Activated T-helper 2 cell treated with anti-CD3 and anti-CD28 coated beads, Interferon-gamma antibody, Interleukin-2, Interleukin-4, amounts not matched to agents 10 μg/mL and 5 μg/mL and 100 μg/mL, durations not matched to agents 14 hours and 24 hours and 36 hours (primary cell): ENCODE data around the gene EP400. TPM values are rescaled to one million over a fixed set of nuclear protein-coding genes. Genes with fewer than 3 reads are reported as not detected.

ENCODE experiments used
- DNase-seq: peaks from one replicate; pipeline ENCODE4 v3.0.0; 2021; ENCODE audit warnings: low spot score
- H3K27ac Mint-ChIP-seq: one replicate; pipeline ENCODE4 v1.8.0; 2021; ENCODE audit warnings: mixed read lengths
- H3K27me3 Mint-ChIP-seq: one replicate; pipeline ENCODE4 v1.8.0; 2021; ENCODE audit warnings: low read depth, mixed read lengths
- H3K36me3 Mint-ChIP-seq: one replicate; pipeline ENCODE4 v1.8.0; 2021; ENCODE audit warnings: low read depth, mixed read lengths
- H3K4me1 Mint-ChIP-seq: one replicate; pipeline ENCODE4 v1.8.0; 2021; ENCODE audit warnings: low read depth, mixed read lengths
- H3K4me3 Mint-ChIP-seq: one replicate; pipeline ENCODE4 v1.8.0; 2021; ENCODE audit warnings: low read depth, mild to moderate bottlenecking, moderate library complexity, mixed read lengths
- H3K9me3 Mint-ChIP-seq: one replicate; pipeline ENCODE4 v1.8.0; 2021; ENCODE audit warnings: mixed read lengths
- intact Hi-C: fragments of 100-400 bp; cut with micrococcal nuclease; formaldehyde crosslinking; loops from one replicate; pipeline ENCODE4 v1.15.1; 2023
- total RNA-seq: library from RNA; stranded (reverse); gene quantifications from 2 replicates; pipeline ENCODE4 v1.2.3, GENCODE V29; 2022

The EP400 gene
- total RNA-seq: 57.7 and 58.0 TPM in 2 replicates

- Mint-ChIP-seq H3K36me3 (peaks cover 11% of the 10 kb centered on the region), H3K27ac (peak within 1 kb of the TSS; percentile 85), H3K27me3 (no peaks in the 10 kb centered on the region), H3K4me3 (peak within 1 kb of the TSS; percentile 89), H3K9me3 (no peaks in the 10 kb centered on the region), H3K4me1 (peaks cover 23% of the 10 kb centered on the region)
- intact Hi-C loops: loop anchor here (1.0 to 5.0 kb wide), 3 partner anchors 20 to 342 kb away; partner anchors contain the start of genes PUS1 and ULK1
- DNase-seq: peak; percentile 89
Measured at GRCh38 chr12:131949431-131950181, at the start of gene EP400. EP400 (plus strand) TSS chr12:131949942; CDS start chr12:131960620, 10,678 bp downstream.

GRCh38 chr12:131900397-131900796 is 49.3 kb upstream of the EP400 start:
- peaks cover 4% of the 10 kb centered on the region for H3K4me1 Mint-ChIP-seq
- H3K27me3 Mint-ChIP-seq: no peaks in the 10 kb centered on the region
- intact Hi-C loops: no loop called here
- H3K9me3 Mint-ChIP-seq: no peaks in the 10 kb centered on the region
- H3K36me3 Mint-ChIP-seq: no peaks in the 10 kb centered on the region
- H3K27ac Mint-ChIP-seq: no peak overlapping the region
- DNase-seq: no peak
- H3K4me3 Mint-ChIP-seq: no peak overlapping the region

- H3K9me3 Mint-ChIP-seq: no peaks in the 10 kb centered on the region
- DNase-seq: no peak
- no peak overlapping the region for H3K4me3 Mint-ChIP-seq
- H3K27me3 Mint-ChIP-seq: no peaks in the 10 kb centered on the region
- intact Hi-C loops: no loop called here
- no peaks in the 10 kb centered on the region for H3K4me1 Mint-ChIP-seq
- H3K27ac Mint-ChIP-seq: no peak overlapping the region
- no peaks in the 10 kb centered on the region for H3K36me3 Mint-ChIP-seq
Measured at GRCh38 chr12:131901431-131902331, 48.1 kb upstream of the EP400 start.

- intact Hi-C loops: no loop called here
- no peaks in the 10 kb centered on the region for H3K36me3 Mint-ChIP-seq
- H3K9me3 Mint-ChIP-seq: no peaks in the 10 kb centered on the region
- no peaks in the 10 kb centered on the region for H3K27me3 Mint-ChIP-seq
- H3K4me3 Mint-ChIP-seq: no peak overlapping the region
- H3K4me1 Mint-ChIP-seq: no peaks in the 10 kb centered on the region
- no peak for DNase-seq
- no peak overlapping the region for H3K27ac Mint-ChIP-seq
Measured at GRCh38 chr12:131902332-131903241, 47.2 kb upstream of the EP400 start.

GRCh38 chr12:131903270-131904255 is 46.2 kb upstream of the EP400 start:
- Mint-ChIP-seq H3K36me3 (no peaks in the 10 kb centered on the region), H3K9me3 (no peaks in the 10 kb centered on the region), H3K27ac (no peak overlapping the region), H3K4me3 (no peak overlapping the region), H3K27me3 (no peaks in the 10 kb centered on the region), H3K4me1 (no peaks in the 10 kb centered on the region)
- intact Hi-C loops: no loop called here
- DNase-seq: no peak

- intact Hi-C loops: no loop called here
- no peak overlapping the region for H3K27ac Mint-ChIP-seq
Measured at GRCh38 chr12:131904346-131904745, 45.4 kb upstream of the EP400 start.

GRCh38 chr12:131905081-131905629 is 44.6 kb upstream of the EP400 start:
- H3K27ac Mint-ChIP-seq: no peak overlapping the region
- no peak overlapping the region for H3K4me3 Mint-ChIP-seq
- DNase-seq: no peak
- no peaks in the 10 kb centered on the region for H3K4me1 Mint-ChIP-seq
- no peaks in the 10 kb centered on the region for H3K9me3 Mint-ChIP-seq
- H3K27me3 Mint-ChIP-seq: no peaks in the 10 kb centered on the region
- intact Hi-C loops: no loop called here
- peaks cover 3% of the 10 kb centered on the region for H3K36me3 Mint-ChIP-seq

More at GRCh38 chr12:131904346-131904745, 45.4 kb upstream of the EP400 start:
- Mint-ChIP-seq H3K4me1 (no peaks in the 10 kb centered on the region), H3K36me3 (peaks cover 3% of the 10 kb centered on the region), H3K27me3 (no peaks in the 10 kb centered on the region), H3K4me3 (no peak overlapping the region), H3K9me3 (no peaks in the 10 kb centered on the region)
- DNase-seq: no peak

GRCh38 chr12:131905630-131906091 is 44.1 kb upstream of the EP400 start:
- intact Hi-C loops: no loop called here
- Mint-ChIP-seq H3K9me3 (no peaks in the 10 kb centered on the region), H3K36me3 (peaks cover 3% of the 10 kb centered on the region), H3K4me3 (no peak overlapping the region), H3K4me1 (no peaks in the 10 kb centered on the region), H3K27me3 (no peaks in the 10 kb centered on the region), H3K27ac (no peak overlapping the region)
- DNase-seq: no peak

- H3K27ac Mint-ChIP-seq: no peak overlapping the region
- intact Hi-C loops: no loop called here
Measured at GRCh38 chr12:131907379-131908091, 42.2 kb upstream of the EP400 start.

GRCh38 chr12:131908092-131909080 is 41.4 kb upstream of the EP400 start:
- no peak overlapping the region for H3K4me3 Mint-ChIP-seq
- peaks cover 3% of the 10 kb centered on the region for H3K36me3 Mint-ChIP-seq
- no peak for DNase-seq
- no peak overlapping the region for H3K27ac Mint-ChIP-seq
- H3K27me3 Mint-ChIP-seq: no peaks in the 10 kb centered on the region
- H3K4me1 Mint-ChIP-seq: no peaks in the 10 kb centered on the region
- H3K9me3 Mint-ChIP-seq: no peaks in the 10 kb centered on the region
- intact Hi-C loops: no loop called here

More at GRCh38 chr12:131907379-131908091, 42.2 kb upstream of the EP400 start:
- H3K27me3 Mint-ChIP-seq: no peaks in the 10 kb centered on the region
- H3K4me3 Mint-ChIP-seq: no peak overlapping the region
- no peaks in the 10 kb centered on the region for H3K9me3 Mint-ChIP-seq
- no peaks in the 10 kb centered on the region for H3K4me1 Mint-ChIP-seq
- H3K36me3 Mint-ChIP-seq: peaks cover 3% of the 10 kb centered on the region
- no peak for DNase-seq
